Upper lobe of left lung (tissue), 4 donors: Measurements from ENCODE around the gene MIB2.

ENCODE experiments used
- POLR2AphosphoS5 ChIP-seq, 2 donors: sonication (generic); formaldehyde crosslinking; IDR thresholded peaks; one replicate each; pipeline ENCODE4 v1.5.1; 2017; ENCODE audit warnings: antibody characterized with exemption in 2 of 2
- TF ChIP-seq, protein P1 (sequence below), 6 experiments: fragments of 450-650 bp in 4 of 6; fragments of 200-600 bp in 2 of 6; sonication (generic) in 2 of 6; IDR thresholded peaks; one replicate each; pipeline ENCODE4 v1.5.1; 2016 to 2019; ENCODE audit warnings: antibody characterized with exemption in 6 of 6

DNA sequence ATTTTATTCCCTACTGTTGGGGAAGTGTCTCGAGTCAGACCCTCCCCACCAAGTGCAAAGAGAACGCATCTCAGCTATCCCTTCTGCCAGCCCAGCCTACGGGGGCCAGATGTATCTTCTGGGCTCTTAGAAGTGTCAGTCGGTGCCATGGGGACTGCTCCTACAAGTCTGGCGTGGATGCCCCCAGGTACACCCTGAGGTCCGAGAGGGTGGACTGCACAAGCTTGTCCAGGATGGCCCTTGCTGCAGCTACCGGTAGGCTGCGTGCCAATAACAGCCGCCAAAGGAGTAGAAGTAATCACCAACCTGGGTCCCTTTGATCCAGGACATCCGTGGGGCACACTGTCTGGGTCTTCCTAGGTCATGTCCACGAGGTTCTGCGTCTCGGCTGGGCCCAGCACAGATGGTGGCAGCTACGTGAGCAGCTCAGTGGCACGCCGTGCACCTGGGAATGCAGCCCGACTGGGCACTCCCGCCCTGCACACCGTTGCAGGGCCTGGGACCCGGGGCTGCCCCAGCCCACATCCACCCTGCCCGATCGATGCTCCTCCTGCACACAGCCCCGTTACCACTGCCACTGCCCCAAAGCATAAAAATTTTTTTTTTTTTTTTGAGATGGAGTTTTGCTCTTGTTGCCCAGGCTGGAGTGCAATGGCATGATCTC, 31.8 kb upstream of the MIB2 start:
- TF ChIP-seq, protein P1, sequence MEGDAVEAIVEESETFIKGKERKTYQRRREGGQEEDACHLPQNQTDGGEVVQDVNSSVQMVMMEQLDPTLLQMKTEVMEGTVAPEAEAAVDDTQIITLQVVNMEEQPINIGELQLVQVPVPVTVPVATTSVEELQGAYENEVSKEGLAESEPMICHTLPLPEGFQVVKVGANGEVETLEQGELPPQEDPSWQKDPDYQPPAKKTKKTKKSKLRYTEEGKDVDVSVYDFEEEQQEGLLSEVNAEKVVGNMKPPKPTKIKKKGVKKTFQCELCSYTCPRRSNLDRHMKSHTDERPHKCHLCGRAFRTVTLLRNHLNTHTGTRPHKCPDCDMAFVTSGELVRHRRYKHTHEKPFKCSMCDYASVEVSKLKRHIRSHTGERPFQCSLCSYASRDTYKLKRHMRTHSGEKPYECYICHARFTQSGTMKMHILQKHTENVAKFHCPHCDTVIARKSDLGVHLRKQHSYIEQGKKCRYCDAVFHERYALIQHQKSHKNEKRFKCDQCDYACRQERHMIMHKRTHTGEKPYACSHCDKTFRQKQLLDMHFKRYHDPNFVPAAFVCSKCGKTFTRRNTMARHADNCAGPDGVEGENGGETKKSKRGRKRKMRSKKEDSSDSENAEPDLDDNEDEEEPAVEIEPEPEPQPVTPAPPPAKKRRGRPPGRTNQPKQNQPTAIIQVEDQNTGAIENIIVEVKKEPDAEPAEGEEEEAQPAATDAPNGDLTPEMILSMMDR (IDR thresholded peaks at IDR 0.05): no peak
- TF ChIP-seq POLR2AphosphoS5 (IDR thresholded peaks at IDR 0.05): no peak
